Esophagus squamous epithelium (tissue), 4 donors: ENCODE results near the gene DLD.

Source experiments
- POLR2A ChIP-seq, 4 donors: fragments of 450-650 bp; IDR thresholded peaks; one replicate each; pipeline ENCODE4 v1.6.1; 2017; ENCODE audit warnings: antibody characterized with exemption in 4 of 4, mild to moderate bottlenecking in 4 of 4, moderate library complexity in 3 of 4
- TF ChIP-seq, protein P1 (sequence below), 6 experiments: fragments of 450-650 bp in 4 of 6; fragments of 200-600 bp in 2 of 6; sonication (generic) in 2 of 6; IDR thresholded peaks; one replicate each; pipeline ENCODE4 v1.5.1; 2016 to 2019; ENCODE audit warnings: antibody characterized with exemption in 6 of 6, mild to moderate bottlenecking in 4 of 6, moderate library complexity in 4 of 6

DNA sequence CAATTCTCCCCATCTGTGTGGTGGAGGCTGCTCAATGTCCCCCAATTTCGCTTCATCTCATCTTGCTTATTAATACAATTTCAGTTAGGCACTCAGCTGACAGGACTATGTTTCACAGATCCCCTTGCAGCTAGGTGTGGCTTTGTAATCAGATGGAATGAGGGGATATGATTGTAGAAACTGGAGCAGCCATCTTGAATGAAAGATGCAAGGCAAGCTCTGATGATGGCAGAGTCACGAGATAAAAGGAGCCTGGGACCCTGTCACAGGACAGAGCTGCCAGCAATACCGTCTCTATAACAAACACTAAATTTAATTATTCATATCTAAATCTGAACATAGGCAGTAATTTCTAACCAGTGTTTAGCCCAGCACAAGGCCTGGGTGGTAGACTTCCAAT lies 991 bp upstream of the DLD start:
- TF ChIP-seq, protein P1, sequence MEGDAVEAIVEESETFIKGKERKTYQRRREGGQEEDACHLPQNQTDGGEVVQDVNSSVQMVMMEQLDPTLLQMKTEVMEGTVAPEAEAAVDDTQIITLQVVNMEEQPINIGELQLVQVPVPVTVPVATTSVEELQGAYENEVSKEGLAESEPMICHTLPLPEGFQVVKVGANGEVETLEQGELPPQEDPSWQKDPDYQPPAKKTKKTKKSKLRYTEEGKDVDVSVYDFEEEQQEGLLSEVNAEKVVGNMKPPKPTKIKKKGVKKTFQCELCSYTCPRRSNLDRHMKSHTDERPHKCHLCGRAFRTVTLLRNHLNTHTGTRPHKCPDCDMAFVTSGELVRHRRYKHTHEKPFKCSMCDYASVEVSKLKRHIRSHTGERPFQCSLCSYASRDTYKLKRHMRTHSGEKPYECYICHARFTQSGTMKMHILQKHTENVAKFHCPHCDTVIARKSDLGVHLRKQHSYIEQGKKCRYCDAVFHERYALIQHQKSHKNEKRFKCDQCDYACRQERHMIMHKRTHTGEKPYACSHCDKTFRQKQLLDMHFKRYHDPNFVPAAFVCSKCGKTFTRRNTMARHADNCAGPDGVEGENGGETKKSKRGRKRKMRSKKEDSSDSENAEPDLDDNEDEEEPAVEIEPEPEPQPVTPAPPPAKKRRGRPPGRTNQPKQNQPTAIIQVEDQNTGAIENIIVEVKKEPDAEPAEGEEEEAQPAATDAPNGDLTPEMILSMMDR (IDR thresholded peaks at IDR 0.05), result no peak
- no peak for TF ChIP-seq POLR2A (IDR thresholded peaks at IDR 0.05)
